Skeletal muscle satellite cell (primary cell): ENCODE measurements around the gene PKP3.

Experiments used
- H3K27me3 ChIP-seq: 2 replicates; pipeline ENCODE4 v1.7.0; 2013; ENCODE audit warnings: low read length; ENCODE audit not compliant: control insufficient read depth, insufficient read depth
- H3K36me3 ChIP-seq: 2 replicates; pipeline ENCODE4 v1.7.0; 2013; ENCODE audit warnings: mild to moderate bottlenecking, control low read depth, low read length; ENCODE audit not compliant: insufficient read depth
- H3K4me1 ChIP-seq: 2 replicates; pipeline ENCODE4 v1.7.0; 2013; ENCODE audit warnings: low read length; ENCODE audit not compliant: control insufficient read depth, insufficient read depth
- H3K4me2 ChIP-seq: 2 replicates; pipeline ENCODE4 v1.7.0; 2013; ENCODE audit warnings: mild to moderate bottlenecking, low read length
- H3K4me3 ChIP-seq: 2 replicates; pipeline ENCODE4 v1.7.0; 2013; ENCODE audit warnings: low read length
- H3K9ac ChIP-seq: 2 replicates; pipeline ENCODE4 v1.7.0; 2013; ENCODE audit warnings: mild to moderate bottlenecking, low read depth, low read length, moderate library complexity
- H3K9me3 ChIP-seq: replicated peaks from 2 replicates; pipeline ENCODE4 v1.7.0; 2013; ENCODE audit warnings: mild to moderate bottlenecking, control low read depth, low read length

PKP3 gene

GRCh38 chr11:441043-441417, 47.0 kb downstream of the PKP3 start:
- Histone ChIP-seq H3K27me3 (peaks cover 24% of the 10 kb centered on the region), H3K4me3 (no peak overlapping the region)

DNA sequence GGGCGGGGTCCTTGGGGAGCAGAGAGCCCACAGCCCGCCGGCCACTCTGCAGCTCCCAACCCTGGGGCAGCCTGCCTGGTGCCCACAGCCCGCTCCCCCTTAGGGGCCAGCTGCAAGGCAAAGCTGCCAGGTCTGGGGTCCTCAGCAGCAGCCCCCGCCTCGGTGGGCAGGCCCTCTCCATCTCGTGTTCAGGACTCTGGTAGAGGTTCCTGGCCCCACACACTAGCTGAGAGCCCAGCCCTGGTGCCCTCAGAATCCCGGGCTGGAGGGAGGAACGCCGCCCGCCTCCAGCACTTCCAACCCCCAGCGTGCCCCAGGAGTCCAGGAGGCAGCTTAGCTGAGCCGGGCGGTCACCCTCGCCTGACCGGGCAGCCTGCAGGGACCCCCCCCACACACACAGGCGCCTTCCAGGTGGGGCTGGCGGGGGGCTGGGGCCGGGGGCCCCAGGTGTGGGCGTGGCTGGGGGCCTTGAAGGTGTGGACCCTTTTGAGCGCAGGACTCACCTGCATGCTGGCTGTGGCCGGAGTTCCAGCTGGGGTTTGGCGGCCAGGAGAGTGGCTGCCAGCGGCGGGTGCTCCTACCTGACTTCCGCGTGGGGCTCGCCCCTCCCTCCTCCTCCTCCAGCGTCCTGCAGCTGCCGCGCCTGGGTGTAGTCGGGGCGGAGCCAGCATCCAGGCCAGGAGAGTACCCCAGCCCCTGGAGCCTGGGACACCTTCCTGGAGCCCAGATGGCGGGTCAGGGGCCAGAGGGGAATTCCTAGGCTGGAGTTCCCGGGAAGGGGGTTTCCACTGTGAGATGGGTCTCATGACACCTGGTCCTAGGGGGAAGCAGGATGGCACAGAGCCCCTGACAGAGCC, 47.6 kb downstream of the PKP3 start, which contains the start of gene ANO9:
Gene ANO9, minus strand, starts transcription at position 594 of the 857 bp plus-strand sequence. Its CDS starts 85 bp downstream, at position 509.
- Histone ChIP-seq H3K27me3 (peaks cover 24% of the 10 kb centered on the region), H3K9me3 (no peaks in the 10 kb centered on the region), H3K4me3 (no peak within 1 kb of the TSS), H3K4me2 (no peak within 1 kb of the TSS), H3K36me3 (no peaks in the 10 kb centered on the region), H3K9ac (no peak within 1 kb of the TSS), H3K4me1 (peaks cover 8% of the 10 kb centered on the region)

More at GRCh38 chr11:441043-441417, 47.0 kb downstream of the PKP3 start:
- Histone ChIP-seq H3K9ac (no peak overlapping the region), H3K4me2 (no peak overlapping the region), H3K4me1 (peaks cover 8% of the 10 kb centered on the region), H3K9me3 (no peaks in the 10 kb centered on the region), H3K36me3 (no peaks in the 10 kb centered on the region)

GRCh38 chr11:442611-443081, 48.6 kb downstream of the PKP3 start:
- no peaks in the 10 kb centered on the region for H3K9me3 ChIP-seq
- no peaks in the 10 kb centered on the region for H3K36me3 ChIP-seq
- no peak overlapping the region for H3K4me3 ChIP-seq
- H3K9ac ChIP-seq = no peak overlapping the region
- H3K27me3 ChIP-seq = peaks cover 24% of the 10 kb centered on the region
- no peak overlapping the region for H3K4me2 ChIP-seq
- peaks cover 8% of the 10 kb centered on the region for H3K4me1 ChIP-seq

- peaks cover 24% of the 10 kb centered on the region for H3K27me3 ChIP-seq
- no peaks in the 10 kb centered on the region for H3K36me3 ChIP-seq
- no peak overlapping the region for H3K9ac ChIP-seq
- H3K4me2 ChIP-seq = no peak overlapping the region
- no peak overlapping the region for H3K4me3 ChIP-seq
- no peaks in the 10 kb centered on the region for H3K9me3 ChIP-seq
- H3K4me1 ChIP-seq = peaks cover 13% of the 10 kb centered on the region
Measured at GRCh38 chr11:443542-444199, 49.7 kb downstream of the PKP3 start.

DNA sequence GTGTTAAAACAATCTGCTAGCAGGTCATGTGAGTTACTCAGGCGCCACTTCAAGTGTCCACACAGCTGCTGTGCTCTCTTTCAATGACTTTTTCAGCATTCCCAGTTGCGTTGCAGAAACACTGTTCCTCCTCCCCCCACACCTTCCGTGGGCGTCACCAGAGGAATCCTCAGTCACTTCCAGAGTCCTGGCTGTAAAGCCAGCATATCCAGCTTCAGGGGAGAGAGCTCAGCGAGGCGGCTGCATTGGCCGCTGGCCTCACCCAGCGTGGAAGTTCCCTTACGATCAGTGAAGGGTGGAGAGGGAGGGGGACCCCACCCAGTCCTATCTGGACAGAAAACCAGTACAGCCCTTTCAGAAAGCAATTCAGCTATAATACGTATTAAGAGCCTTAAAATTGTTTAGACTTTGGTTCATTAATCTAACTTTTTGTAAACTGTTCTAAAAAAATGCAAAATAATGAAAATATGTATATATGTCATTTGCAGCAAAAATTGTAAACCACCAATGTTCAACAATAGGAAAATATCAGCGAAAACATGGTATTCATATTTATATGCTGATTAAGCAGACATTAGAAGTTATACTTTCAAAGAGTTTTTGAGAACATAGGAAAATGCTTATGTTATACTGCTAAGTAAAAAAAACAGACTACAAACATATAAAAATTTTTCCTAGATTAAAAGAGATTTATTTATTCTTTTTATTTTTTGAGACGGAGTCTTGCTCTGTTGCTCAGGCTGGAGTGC, 50.6 kb downstream of the PKP3 start:
- no peaks in the 10 kb centered on the region for H3K9me3 ChIP-seq
- no peak overlapping the region for H3K4me3 ChIP-seq
- peak overlapping the region; percentile 55 for H3K4me2 ChIP-seq
- H3K36me3 ChIP-seq = no peaks in the 10 kb centered on the region
- H3K27me3 ChIP-seq = peaks cover 24% of the 10 kb centered on the region
- H3K9ac ChIP-seq = no peak overlapping the region
- peaks cover 21% of the 10 kb centered on the region for H3K4me1 ChIP-seq

DNA sequence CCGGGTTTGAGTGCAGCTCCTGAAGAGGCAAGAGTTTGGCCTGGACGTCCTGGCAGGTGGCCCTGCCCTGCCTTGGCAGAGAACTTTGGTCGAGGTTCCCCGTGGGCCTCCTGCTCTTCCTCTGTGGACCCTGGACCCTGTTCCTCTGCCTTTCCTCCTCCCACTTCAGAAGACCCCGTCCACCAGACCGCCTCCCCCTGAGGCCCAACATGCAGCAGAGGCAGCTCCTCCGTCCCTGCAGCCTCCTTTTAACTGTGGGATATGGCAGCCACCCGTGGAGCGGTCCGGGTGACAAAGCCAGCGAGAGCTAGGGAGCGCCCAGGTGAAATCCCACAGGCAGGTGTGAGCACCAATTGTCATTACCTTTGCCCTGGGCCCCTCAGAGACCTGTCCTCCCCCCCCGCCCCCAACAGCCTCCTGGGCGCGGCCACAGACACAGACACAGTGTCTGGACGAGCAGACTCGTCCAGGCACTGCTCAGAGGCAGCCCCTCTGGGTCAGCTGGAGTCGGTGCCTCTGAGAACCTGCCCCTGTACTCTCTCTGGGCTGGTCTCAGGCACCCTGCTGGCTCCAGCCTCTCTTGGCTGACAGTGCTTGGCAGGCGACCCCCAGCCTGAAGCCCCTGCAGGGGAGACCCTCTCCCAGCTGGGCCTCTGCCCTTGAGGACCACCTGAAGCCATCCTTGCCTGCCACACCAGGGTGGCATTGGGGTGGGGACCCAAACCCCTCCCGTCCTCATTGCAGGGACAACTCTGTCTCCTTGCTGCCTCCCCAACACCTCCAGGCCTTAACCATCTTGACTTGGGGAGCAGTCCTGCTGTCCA, 52.0 kb downstream of the PKP3 start:
- Histone ChIP-seq H3K4me3 (no peak overlapping the region), H3K36me3 (no peaks in the 10 kb centered on the region), H3K27me3 (peaks cover 10% of the 10 kb centered on the region), H3K9me3 (no peaks in the 10 kb centered on the region), H3K9ac (no peak overlapping the region), H3K4me1 (peaks cover 23% of the 10 kb centered on the region), H3K4me2 (no peak overlapping the region)

DNA sequence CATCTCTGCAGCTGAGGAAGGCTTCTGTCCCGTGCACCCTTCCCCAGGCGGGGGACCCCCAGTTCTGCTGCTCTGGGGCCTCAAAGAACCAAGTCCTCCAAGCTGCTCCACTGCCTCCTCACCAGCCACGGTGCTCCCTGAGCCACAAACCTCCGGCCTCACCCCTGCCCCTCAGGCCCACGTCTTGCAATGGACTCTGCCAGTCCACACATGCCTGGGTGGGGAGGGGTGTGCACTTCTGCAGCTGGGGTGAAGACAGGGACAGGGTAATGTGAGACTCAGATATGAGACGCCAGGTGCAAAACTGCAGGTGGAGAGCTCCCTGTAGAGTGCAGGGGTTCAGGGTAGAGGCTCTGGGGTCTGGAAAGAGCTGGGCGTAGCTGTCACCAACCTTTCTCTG, 52.9 kb downstream of the PKP3 start:
- H3K4me1 ChIP-seq = peaks cover 32% of the 10 kb centered on the region
- no peaks in the 10 kb centered on the region for H3K9me3 ChIP-seq
- H3K4me3 ChIP-seq = no peak overlapping the region
- no peak overlapping the region for H3K9ac ChIP-seq
- H3K36me3 ChIP-seq = no peaks in the 10 kb centered on the region
- no peak overlapping the region for H3K4me2 ChIP-seq
- H3K27me3 ChIP-seq = peaks cover 5% of the 10 kb centered on the region

GRCh38 chr11:447923-448731, 54.1 kb downstream of the PKP3 start:
- peaks cover 3% of the 10 kb centered on the region for H3K36me3 ChIP-seq
- no peaks in the 10 kb centered on the region for H3K9me3 ChIP-seq
- peak overlapping the region; percentile 96 for H3K4me2 ChIP-seq
- peak overlapping the region; percentile 82 for H3K4me3 ChIP-seq
- H3K4me1 ChIP-seq = peaks cover 32% of the 10 kb centered on the region
- H3K9ac ChIP-seq = peak overlapping the region; percentile 85
- H3K27me3 ChIP-seq = peaks cover 5% of the 10 kb centered on the region

DNA sequence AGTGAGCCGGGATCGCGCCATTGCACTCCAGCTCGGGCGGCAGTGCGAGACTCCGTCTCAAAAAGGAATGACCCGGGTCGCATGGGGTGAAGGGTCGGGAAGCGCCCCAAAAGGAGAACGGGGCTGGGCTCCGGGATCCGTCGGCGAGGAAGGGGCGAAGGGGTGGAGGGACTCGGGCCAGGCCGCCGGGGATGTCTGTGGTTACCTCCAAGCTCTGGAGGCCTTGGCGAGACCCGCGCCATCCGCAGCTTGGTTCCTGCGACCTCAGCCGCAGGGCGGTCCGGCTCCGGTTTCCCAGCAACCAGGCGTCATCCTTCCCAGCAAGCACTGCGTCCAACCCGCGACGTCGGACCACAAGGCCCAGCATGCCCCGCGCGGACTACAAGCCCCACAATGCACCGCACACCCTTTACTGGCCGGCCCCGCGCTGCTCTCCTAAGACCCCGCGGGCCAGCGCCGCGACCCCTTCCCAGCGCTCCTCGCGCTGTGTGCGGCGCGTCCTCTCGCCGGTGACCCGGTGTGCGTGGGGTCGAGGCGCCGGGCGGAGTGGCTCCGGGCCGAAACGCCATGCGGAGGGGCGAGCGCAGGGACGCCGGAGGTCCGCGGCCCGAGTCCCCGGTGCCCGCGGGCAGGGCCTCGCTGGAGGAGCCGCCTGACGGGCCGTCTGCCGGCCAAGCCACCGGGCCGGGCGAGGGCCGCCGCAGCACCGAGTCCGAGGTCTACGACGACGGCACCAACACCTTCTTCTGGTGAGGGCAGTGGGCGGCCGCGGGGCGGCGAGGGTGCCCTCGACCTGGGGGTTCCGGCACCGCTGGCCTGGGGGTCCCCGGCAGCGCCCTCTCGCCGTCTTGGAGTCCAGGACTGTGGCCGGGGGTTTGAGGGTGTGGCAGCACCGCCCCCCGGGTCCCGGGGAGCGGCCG, 56.1 kb downstream of the PKP3 start, which contains the start of gene PTDSS2:
Gene PTDSS2, plus strand, starts transcription at position 391 of the 920 bp plus-strand sequence. Its CDS starts 177 bp downstream, at position 568.
- H3K27me3 ChIP-seq = no peaks in the 10 kb centered on the region
- peaks cover 15% of the 10 kb centered on the region for H3K36me3 ChIP-seq
- H3K9ac ChIP-seq = peak within 1 kb of the TSS; percentile 94
- H3K9me3 ChIP-seq = no peaks in the 10 kb centered on the region
- peak within 1 kb of the TSS; percentile 100 for H3K4me3 ChIP-seq
- H3K4me2 ChIP-seq = peak within 1 kb of the TSS; percentile 96
- H3K4me1 ChIP-seq = peaks cover 24% of the 10 kb centered on the region
